Neural crest cell (in vitro differentiated cells): Measurements from ENCODE around the gene TGM5. TPM values are rescaled to one million over a fixed set of nuclear protein-coding genes. Genes with fewer than 3 reads are reported as not detected.

ENCODE experiments used
- DNase-seq: peaks from one replicate; pipeline ENCODE4 v3.0.0; 2021; ENCODE audit warnings: low read depth, mixed read lengths, low spot score
- H3K27ac Mint-ChIP-seq: one replicate; pipeline ENCODE4 v1.8.0; 2021; ENCODE audit warnings: mild to moderate bottlenecking, mixed read lengths; ENCODE audit not compliant: unreplicated experiment
- H3K27me3 Mint-ChIP-seq: 2 replicates; pipeline ENCODE4 v1.8.0; 2021; ENCODE audit warnings: low read depth, mild to moderate bottlenecking, mixed read lengths
- H3K36me3 Mint-ChIP-seq: 2 replicates; pipeline ENCODE4 v1.8.0; 2021; ENCODE audit warnings: low read depth, mild to moderate bottlenecking, mixed read lengths
- H3K4me1 Mint-ChIP-seq: 2 replicates; pipeline ENCODE4 v1.8.0; 2021; ENCODE audit warnings: mixed read lengths
- H3K4me3 Mint-ChIP-seq: one replicate; pipeline ENCODE4 v1.8.0; 2021; ENCODE audit warnings: mild to moderate bottlenecking, mixed read lengths
- H3K9me3 Mint-ChIP-seq: 2 replicates; pipeline ENCODE4 v1.8.0; 2021; ENCODE audit warnings: mixed read lengths
- total RNA-seq: library from RNA; stranded (reverse); gene quantifications from 2 replicates; pipeline ENCODE4 v1.2.1, GENCODE V29; 2021
- TF ChIP-seq, protein P1 (sequence below): fragments of 200-600 bp; sonication (generic); conservative IDR thresholded peaks from 2 replicates; pipeline ENCODE4 v1.5.0; 2021; ENCODE audit warnings: antibody characterized with exemption, mild to moderate bottlenecking

The TGM5 gene
- total RNA-seq, 1 donor from 2014 or later: not detected

DNA sequence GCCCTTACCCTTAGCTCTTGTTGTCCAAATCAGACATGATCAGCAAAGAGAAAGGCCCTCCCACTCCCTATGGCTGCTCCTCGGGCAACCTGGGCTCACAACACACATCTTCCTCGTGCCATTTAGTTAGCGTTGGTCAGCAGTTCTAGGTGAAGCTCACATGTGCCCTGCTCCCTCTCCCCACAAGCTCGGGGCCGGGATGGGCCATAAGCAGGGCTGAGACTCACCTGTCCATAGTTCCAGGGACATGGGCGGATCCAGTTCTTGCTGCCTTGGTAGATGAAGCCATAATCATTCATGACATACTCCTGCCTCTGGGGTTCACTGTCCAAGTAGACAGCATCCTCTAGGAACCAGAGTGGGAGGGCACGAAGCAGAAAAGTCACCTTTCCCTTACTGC, 10.4 kb downstream of the TGM5 start:
- no peak overlapping the region for H3K4me3 Mint-ChIP-seq
- peaks cover 19% of the 10 kb centered on the region for H3K27me3 Mint-ChIP-seq
- no peaks in the 10 kb centered on the region for H3K9me3 Mint-ChIP-seq

DNA sequence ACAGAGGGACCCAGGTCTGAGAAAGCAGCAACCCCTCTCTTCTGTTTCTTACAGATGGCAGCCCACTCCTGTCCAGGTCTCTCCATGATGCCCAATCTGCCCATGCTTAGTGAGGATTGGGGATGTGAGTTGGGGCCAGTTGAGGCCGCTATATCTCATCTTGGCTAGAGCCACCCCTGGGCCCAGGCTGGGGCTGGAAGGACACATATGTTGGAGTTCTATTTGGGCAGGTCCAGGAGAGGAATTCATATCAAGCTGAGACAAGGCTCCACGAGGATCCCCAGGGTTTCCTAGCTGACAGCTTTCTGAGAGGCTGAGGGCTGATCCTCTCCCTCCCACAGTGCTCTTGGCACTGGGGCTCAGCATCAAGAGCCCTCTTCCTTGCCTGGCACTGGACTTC, 11.4 kb downstream of the TGM5 start:
- DNase-seq: no peak
- Mint-ChIP-seq H3K27ac (no peak overlapping the region), H3K4me1 (no peaks in the 10 kb centered on the region), H3K9me3 (no peaks in the 10 kb centered on the region), H3K27me3 (peaks cover 19% of the 10 kb centered on the region), H3K36me3 (no peaks in the 10 kb centered on the region), H3K4me3 (no peak overlapping the region)
- TF ChIP-seq, protein P1, sequence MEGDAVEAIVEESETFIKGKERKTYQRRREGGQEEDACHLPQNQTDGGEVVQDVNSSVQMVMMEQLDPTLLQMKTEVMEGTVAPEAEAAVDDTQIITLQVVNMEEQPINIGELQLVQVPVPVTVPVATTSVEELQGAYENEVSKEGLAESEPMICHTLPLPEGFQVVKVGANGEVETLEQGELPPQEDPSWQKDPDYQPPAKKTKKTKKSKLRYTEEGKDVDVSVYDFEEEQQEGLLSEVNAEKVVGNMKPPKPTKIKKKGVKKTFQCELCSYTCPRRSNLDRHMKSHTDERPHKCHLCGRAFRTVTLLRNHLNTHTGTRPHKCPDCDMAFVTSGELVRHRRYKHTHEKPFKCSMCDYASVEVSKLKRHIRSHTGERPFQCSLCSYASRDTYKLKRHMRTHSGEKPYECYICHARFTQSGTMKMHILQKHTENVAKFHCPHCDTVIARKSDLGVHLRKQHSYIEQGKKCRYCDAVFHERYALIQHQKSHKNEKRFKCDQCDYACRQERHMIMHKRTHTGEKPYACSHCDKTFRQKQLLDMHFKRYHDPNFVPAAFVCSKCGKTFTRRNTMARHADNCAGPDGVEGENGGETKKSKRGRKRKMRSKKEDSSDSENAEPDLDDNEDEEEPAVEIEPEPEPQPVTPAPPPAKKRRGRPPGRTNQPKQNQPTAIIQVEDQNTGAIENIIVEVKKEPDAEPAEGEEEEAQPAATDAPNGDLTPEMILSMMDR: no peak

More for the DNA sequence above, 10.4 kb downstream of the TGM5 start:
- Mint-ChIP-seq H3K36me3 (no peaks in the 10 kb centered on the region), H3K27ac (no peak overlapping the region), H3K4me1 (no peaks in the 10 kb centered on the region)
- no peak for DNase-seq
- TF ChIP-seq, protein P1: no peak

DNA sequence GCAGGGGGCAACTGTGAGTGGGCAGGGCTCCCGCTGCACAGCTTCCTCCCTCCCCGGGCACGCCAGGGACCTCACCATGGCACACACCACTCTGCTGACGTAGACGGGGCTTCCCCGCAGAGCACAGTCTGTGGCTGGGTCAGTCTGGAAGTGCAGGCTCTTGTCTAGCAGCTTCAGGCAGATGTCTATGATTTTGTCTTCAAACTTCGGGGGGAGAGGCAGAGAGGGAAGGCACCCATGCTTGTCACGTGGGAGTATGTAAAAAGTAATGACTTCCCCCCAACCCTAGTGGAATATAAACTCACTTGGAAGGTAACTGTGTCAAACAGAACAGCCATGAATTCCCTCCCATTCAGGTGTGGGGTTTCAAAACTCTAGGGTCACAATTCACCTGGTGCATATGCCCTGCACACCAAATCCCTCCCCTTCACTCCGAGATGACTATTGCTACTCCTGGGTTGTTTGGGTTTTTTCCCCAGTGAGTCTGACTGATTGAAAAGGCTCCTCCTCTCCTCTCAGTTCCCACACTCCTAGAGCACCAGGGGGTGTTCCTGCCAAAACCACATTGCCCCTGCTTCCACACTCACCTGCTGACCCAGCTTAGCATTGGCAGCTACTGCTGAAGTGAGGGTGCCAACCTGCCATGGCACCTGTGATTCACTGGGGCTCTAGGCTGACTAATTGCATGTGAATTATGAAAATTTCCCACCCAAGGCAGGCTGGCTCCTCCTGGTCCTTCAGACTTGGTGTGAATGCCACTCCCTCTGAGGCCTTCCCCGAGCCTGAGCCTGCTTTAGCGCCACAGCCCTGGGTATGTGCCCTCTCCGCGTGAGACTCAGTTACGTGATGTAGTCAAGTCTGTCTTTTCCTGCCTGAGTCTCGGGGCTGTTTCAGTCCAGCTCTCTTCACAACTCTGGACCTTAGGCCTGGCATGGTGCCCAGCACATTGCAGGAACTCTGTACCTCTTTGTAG, 13.0 kb downstream of the TGM5 start:
- H3K4me1 Mint-ChIP-seq: no peaks in the 10 kb centered on the region
- DNase-seq: no peak
- peaks cover 17% of the 10 kb centered on the region for H3K27me3 Mint-ChIP-seq
- H3K36me3 Mint-ChIP-seq: no peaks in the 10 kb centered on the region
- H3K9me3 Mint-ChIP-seq: no peaks in the 10 kb centered on the region
- TF ChIP-seq, protein P1: no peak
- no peak overlapping the region for H3K4me3 Mint-ChIP-seq
- H3K27ac Mint-ChIP-seq: no peak overlapping the region

DNA sequence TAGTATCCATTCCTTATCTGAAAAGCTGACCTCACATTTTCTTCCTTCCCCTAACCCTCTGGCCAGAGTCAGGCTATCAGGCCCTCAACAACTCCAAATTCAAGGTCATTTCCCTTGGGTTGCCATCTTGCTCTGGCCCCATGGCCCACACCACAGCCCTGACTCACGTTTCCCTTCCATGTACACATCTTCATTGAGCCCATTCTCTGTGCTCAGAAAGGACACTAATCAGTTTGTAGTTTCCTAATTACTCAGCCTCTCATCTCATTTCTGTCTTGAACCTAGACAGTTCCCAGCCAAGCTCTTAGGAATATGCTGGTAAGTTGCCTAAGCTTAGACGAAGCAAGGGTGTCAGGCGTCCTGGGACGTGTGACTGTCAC, 14.9 kb downstream of the TGM5 start:
- TF ChIP-seq, protein P1: no peak
- Mint-ChIP-seq H3K36me3 (no peaks in the 10 kb centered on the region), H3K9me3 (no peaks in the 10 kb centered on the region), H3K4me1 (no peaks in the 10 kb centered on the region), H3K27me3 (peaks cover 17% of the 10 kb centered on the region), H3K27ac (no peak overlapping the region), H3K4me3 (no peak overlapping the region)
- DNase-seq: no peak

DNA sequence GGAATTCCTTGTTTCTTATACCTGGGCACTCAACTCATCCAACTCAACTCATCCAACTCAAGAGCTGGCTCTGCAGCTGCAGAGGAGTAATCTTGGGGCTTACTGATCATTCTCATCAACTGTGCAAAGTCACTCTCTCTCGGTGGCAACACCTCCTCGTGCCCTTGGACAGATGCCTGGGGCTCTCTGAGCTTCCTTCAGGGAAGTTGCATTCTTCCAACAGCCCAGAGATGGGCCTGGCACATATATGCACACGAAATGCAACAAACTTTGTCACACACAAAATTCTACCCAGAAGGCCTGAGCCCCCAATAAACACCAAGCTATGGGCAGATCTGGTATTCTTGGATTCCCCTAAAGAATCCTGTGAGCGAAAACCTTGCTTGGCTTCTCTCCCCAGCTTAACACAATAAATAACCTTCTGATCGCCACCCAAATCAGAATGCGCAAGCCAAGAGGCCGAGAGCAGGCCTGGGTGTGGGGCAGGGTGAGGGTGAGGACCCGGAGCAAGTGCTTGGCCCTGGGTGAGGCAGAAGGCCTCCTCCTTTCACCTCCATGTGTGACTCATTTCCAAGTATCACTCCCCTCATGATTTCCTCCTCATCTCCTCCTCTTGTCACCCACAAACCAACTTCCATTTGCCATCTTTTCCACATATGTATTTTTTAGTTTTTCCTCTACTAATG, 15.4 kb downstream of the TGM5 start:
- no peak for DNase-seq
- no peaks in the 10 kb centered on the region for H3K9me3 Mint-ChIP-seq
- H3K36me3 Mint-ChIP-seq: no peaks in the 10 kb centered on the region
- H3K4me3 Mint-ChIP-seq: no peak overlapping the region
- peaks cover 15% of the 10 kb centered on the region for H3K27me3 Mint-ChIP-seq
- TF ChIP-seq, protein P1: no peak
- H3K4me1 Mint-ChIP-seq: no peaks in the 10 kb centered on the region
- H3K27ac Mint-ChIP-seq: no peak overlapping the region
